HCT116 (cell line): ENCODE measurements around the gene ACOXL. TPM values are rescaled to one million over a fixed set of nuclear protein-coding genes. Genes with fewer than 3 reads are reported as not detected.
A peak's percentile ranks its signal among the peaks of the same experiment; 100 is the strongest.
"Not testable (repeated sequence)": the region's sequence is repeated elsewhere in the genome, so short reads cannot be mapped to it uniquely, and the experiment has no call there.

Experiments
- ATAC-seq: fragments of 200-7000 bp; cut with Tn5 transposase; 2 replicates; pipeline ENCODE4 v1.9.1; 2020; ENCODE audit warnings: mild to moderate bottlenecking, moderate library complexity
- BruUV-seq: library from RNA; stranded (reverse); fragments of 400-500 nt; replicated peaks from 2 replicates; lab custom pipeline; 2021; lab: Mats Ljungman, UMichigan
- CTCF ChIA-PET: fragments of 300-600 bp; sonication (Branson Sonifier 250); formaldehyde crosslinking; loops from one replicate; lab custom pipeline; 2021; ENCODE audit warnings: antibody characterized with exemption; lab: Charles Lee
- POLR2A ChIA-PET: fragments of 300-600, 350-600 bp; sonication (Branson Sonifier 250); formaldehyde crosslinking; loops from one replicate; lab custom pipeline; 2021; ENCODE audit warnings: antibody characterized with exemption; lab: Charles Lee
- RAD21 ChIA-PET, 2 experiments: fragments of 300-600 bp; sonication (Branson Sonifier 250); formaldehyde crosslinking; loops; one replicate each; lab custom pipeline; 2023; ENCODE audit warnings: low total read pairs in 2 of 2; ENCODE audit not compliant: uncharacterized antibody in 2 of 2, unreplicated experiment in 2 of 2, low non-redundant PET in 1 of 2; lab: Charles Lee
- DNase-seq: peaks from one replicate; pipeline ENCODE4 v3.0.0-alpha.2; 2010; ENCODE audit warnings: low read depth, low spot score
- H2AFZ ChIP-seq: fragments of 200-600 bp; shearing (Covaris generic), sonication (generic); 2 replicates; pipeline ENCODE4 v1.6.1; 2017; ENCODE audit warnings: low read depth, mixed run types, mixed read lengths, antibody characterized with exemption, low read length; ENCODE audit not compliant: poor library complexity, severe bottlenecking
- H3K27ac ChIP-seq: 2 replicates; pipeline ENCODE4 v1.5.1; 2012; ENCODE audit warnings: low read depth, low read length
- H3K27me3 ChIP-seq: fragments of 200-600 bp; sonication (generic); 2 replicates; pipeline ENCODE4 v1.6.1; 2016; ENCODE audit warnings: mixed run types, low read length, mixed read lengths; ENCODE audit not compliant: insufficient read depth
- H3K36me3 ChIP-seq, 2 experiments: fragments of 200-500 bp in 1 of 2; fragments of 200-600 bp in 1 of 2; sonication (Bioruptor generic) in 1 of 2; sonication (generic) in 1 of 2; 2 replicates each; pipeline versions ENCODE4 v1.5.1 to v1.6.1; 2014 to 2016; ENCODE audit warnings: low read length in 2 of 2, inconsistent platforms in 1 of 2, mixed read lengths in 1 of 2, mixed run types in 1 of 2; ENCODE audit not compliant: insufficient read depth in 2 of 2, control insufficient read depth in 1 of 2
- H3K4me1 ChIP-seq, 2 experiments: fragments of 200-600 bp in 1 of 2; sonication (generic) in 1 of 2; 2 replicates each; pipeline versions ENCODE4 v1.5.1 to v1.6.1; 2012 to 2017; ENCODE audit warnings: low read length in 2 of 2, inconsistent platforms in 1 of 2, mild to moderate bottlenecking in 1 of 2, mixed read lengths in 1 of 2, mixed run types in 1 of 2, moderate library complexity in 1 of 2; ENCODE audit not compliant: insufficient read depth in 2 of 2, control insufficient read depth in 1 of 2
- H3K4me2 ChIP-seq: fragments of 200-600 bp; sonication (generic); 2 replicates; pipeline ENCODE4 v1.6.1; 2017; ENCODE audit warnings: mixed run types, low read length, mixed read lengths
- H3K4me3 ChIP-seq, 2 experiments: fragments of 200-600 bp in 1 of 2; sonication (generic) in 1 of 2; replicated peaks in 1 of 2; 2 replicates each; pipeline ENCODE4 v1.5.1; 2011 to 2016; ENCODE audit warnings: low read length in 2 of 2, control low read depth in 1 of 2, low read depth in 1 of 2, mild to moderate bottlenecking in 1 of 2, mixed read lengths in 1 of 2, mixed run types in 1 of 2
- H3K79me2 ChIP-seq: fragments of 200-600 bp; sonication (generic); 2 replicates; pipeline ENCODE4 v1.6.1; 2017; ENCODE audit warnings: mild to moderate bottlenecking, mixed run types, low read length, moderate library complexity, mixed read lengths; ENCODE audit not compliant: insufficient read depth
- H3K9ac ChIP-seq: fragments of 200-600 bp; sonication (generic); 2 replicates; pipeline ENCODE4 v1.6.1; 2016; ENCODE audit warnings: low read length, mixed read lengths
- H3K9me2 ChIP-seq: fragments of 200-600 bp; sonication (generic), shearing (Covaris generic); 2 replicates; pipeline ENCODE4 v1.6.1; 2017; ENCODE audit warnings: mixed run types, mild to moderate bottlenecking, moderate library complexity; ENCODE audit not compliant: insufficient read depth
- H3K9me3 ChIP-seq, 2 experiments: fragments of 200-500 bp in 1 of 2; fragments of 200-600 bp in 1 of 2; sonication (Bioruptor generic) in 1 of 2; sonication (generic) in 1 of 2; 2 replicates each; pipeline ENCODE4 v1.6.1; 2014 to 2017; ENCODE audit warnings: low read length in 2 of 2, mixed read lengths in 2 of 2, inconsistent platforms in 1 of 2, low read depth in 1 of 2, mild to moderate bottlenecking in 1 of 2, mixed run types in 1 of 2, moderate library complexity in 1 of 2; ENCODE audit not compliant: control insufficient read depth in 1 of 2, insufficient read depth in 1 of 2
- H4K20me1 ChIP-seq: fragments of 200-600 bp; sonication (generic), shearing (Covaris generic); 2 replicates; pipeline ENCODE4 v1.6.1; 2017; ENCODE audit warnings: mixed run types, mild to moderate bottlenecking, moderate library complexity; ENCODE audit not compliant: insufficient read depth
- CTCF ChIP-seq, 3 experiments: fragments of 200-600 bp in 1 of 3; sonication (generic) in 1 of 3; IDR thresholded peaks in 2 of 3; conservative IDR thresholded peaks in 1 of 3; 2 replicates each; pipeline ENCODE4 v1.5.1; 2012 to 2017; ENCODE audit warnings: low read depth in 2 of 3, low read length in 2 of 3, antibody characterized with exemption in 1 of 3, borderline replicate concordance in 1 of 3, control low read depth in 1 of 3, mild to moderate bottlenecking in 1 of 3, mixed read lengths in 1 of 3, mixed run types in 1 of 3, moderate library complexity in 1 of 3; ENCODE audit not compliant: insufficient read depth in 1 of 3
- JUND ChIP-seq: IDR thresholded peaks from 2 replicates; pipeline ENCODE4 v1.6.1; 2012
- RAD21 ChIP-seq: IDR thresholded peaks from 2 replicates; pipeline ENCODE4 v1.6.1; 2012; ENCODE audit warnings: low read depth, mild to moderate bottlenecking
- SIN3A ChIP-seq: IDR thresholded peaks from 2 replicates; pipeline ENCODE4 v1.6.1; 2012; ENCODE audit warnings: low read depth
- SRF ChIP-seq: IDR thresholded peaks from 2 replicates; pipeline ENCODE4 v1.6.1; 2012; ENCODE audit warnings: low read depth
- intact Hi-C: fragments of 100-400 bp; cut with micrococcal nuclease; formaldehyde crosslinking; loops from 2 replicates; pipeline ENCODE4 v1.10.0; 2022
- total RNA-seq: library from RNA; stranded (reverse); gene quantifications from one replicate; pipeline ENCODE4 v1.2.1, GENCODE V29; 2021; ENCODE audit not compliant: unreplicated experiment

The ACOXL gene
- total RNA-seq, 1 experiment from 2014 or later = 5.5 TPM

GRCh38 chr2:110853948-110854347 is 121.6 kb downstream of the ACOXL start (continued):
- no peak for TF ChIP-seq RAD21
- no peak for TF ChIP-seq JUND

- intact Hi-C loops = no loop called here
- Histone ChIP-seq H3K27ac (no peak overlapping the region), H3K4me3 (no peak overlapping the region), H3K27me3 (no peaks in the 10 kb centered on the region), H3K9me2 (no peaks in the 10 kb centered on the region), H3K79me2 (no peaks in the 10 kb centered on the region), H2AFZ (no peak overlapping the region), H4K20me1 (no peaks in the 10 kb centered on the region), H3K36me3 (no peaks in the 10 kb centered on the region), H3K4me2 (no peak overlapping the region), H3K9ac (no peak overlapping the region), H3K9me3 (no peaks in the 10 kb centered on the region), H3K4me1 (peaks cover 0 to 5% of the 10 kb centered on the region in 2 experiments; a peak in 2 of 4 replicates)
- ChIA-PET CTCF (interaction anchor here (1.0 kb wide), 1 partner anchor 26 kb away, joined by 3 read pairs; no protein-coding TSS in a partner anchor), RAD21 (no interaction called here), POLR2A (no interaction called here)
- no TSS peak for BruUV-seq
- TF ChIP-seq RAD21 (peak; percentile 11; the same call in 1 of the 2 replicates), CTCF (IDR thresholded peaks at IDR 0.05 in 2 of 3, conservative IDR thresholded peaks at IDR 0.05 in 1 of 3; ENCODE audit: borderline replicate concordance in 1 of 3, insufficient read depth in 1 of 3, low read depth in 2 of 3, low read length in 2 of 3) (peak in 2 of 3 experiments; percentile 28 to 41; a peak in 3 of 6 replicates), SIN3A (no peak), SRF (no peak)
- no peak for DNase-seq
- peak; percentile 89 for ATAC-seq
Measured at GRCh38 chr2:110854355-110855081, 122.1 kb downstream of the ACOXL start.

- H3K9ac ChIP-seq, H3K4me3 ChIP-seq, ATAC-seq, H3K36me3 ChIP-seq, H3K27ac ChIP-seq, intact Hi-C loops, DNase-seq, H3K9me2 ChIP-seq, CTCF ChIA-PET, POLR2A ChIA-PET, RAD21 ChIA-PET, H3K4me2 ChIP-seq, H2AFZ ChIP-seq, BruUV-seq, H3K9me3 ChIP-seq, H3K27me3 ChIP-seq, H3K4me1 ChIP-seq, H4K20me1 ChIP-seq, H3K79me2 ChIP-seq: not testable (repeated sequence)
Measured at GRCh38 chr2:110855841-110856240, 123.5 kb downstream of the ACOXL start.
